Activated CD8-positive, alpha-beta memory T cell treated with anti-CD3 and anti-CD28 coated beads for 1 hour (primary cell): Measurements from ENCODE around the gene TWNK.
A peak's percentile ranks its signal among the peaks of the same experiment; 100 is the strongest.

Source experiments
- DNase-seq, 2 donors: peaks; one replicate each; pipeline ENCODE4 v3.0.0-alpha.2; 2020; ENCODE audit warnings: low read depth in 1 of 2; ENCODE audit errors: extremely low read depth in 1 of 2

TWNK gene

GRCh38 chr10:101007915-101008822 is 20.8 kb downstream of the TWNK start:
- DNase-seq = no peak

DNA sequence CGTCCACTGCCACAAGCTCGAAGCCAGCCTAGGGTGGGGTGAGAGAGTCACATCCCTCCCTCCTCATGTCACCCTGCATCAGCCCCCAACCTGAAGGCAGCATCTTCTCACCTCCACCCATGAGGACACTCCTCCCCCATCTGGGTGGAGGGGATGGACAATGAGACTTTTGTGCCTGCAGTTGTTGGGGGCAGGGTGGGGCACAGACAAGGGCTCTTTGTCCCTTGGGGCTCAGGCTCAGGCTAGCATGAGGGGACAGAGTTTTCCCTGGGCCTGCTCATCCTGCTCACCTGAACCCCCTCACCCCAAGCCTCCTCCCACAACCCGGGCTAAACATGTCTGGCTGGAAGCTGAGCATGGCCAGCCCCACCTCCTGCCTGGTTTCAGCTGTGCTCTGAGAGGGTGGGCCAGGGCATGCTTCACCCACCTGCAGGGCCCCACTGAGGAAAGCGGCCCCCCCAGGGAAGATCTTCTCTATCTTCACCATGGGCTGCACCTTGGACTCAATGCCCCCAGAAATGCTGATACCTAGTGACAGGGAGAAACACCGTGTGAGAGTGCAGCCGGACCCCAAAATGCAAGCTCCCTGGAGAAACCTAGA is 21.6 kb downstream of the TWNK start:
- no peak for DNase-seq

GRCh38 chr10:101010329-101010728 is 23.0 kb downstream of the TWNK start:
- no peak for DNase-seq

- no peak for DNase-seq
These were observed 24.4 kb downstream of the TWNK start for GRCh38 chr10:101011517-101012423.

DNA sequence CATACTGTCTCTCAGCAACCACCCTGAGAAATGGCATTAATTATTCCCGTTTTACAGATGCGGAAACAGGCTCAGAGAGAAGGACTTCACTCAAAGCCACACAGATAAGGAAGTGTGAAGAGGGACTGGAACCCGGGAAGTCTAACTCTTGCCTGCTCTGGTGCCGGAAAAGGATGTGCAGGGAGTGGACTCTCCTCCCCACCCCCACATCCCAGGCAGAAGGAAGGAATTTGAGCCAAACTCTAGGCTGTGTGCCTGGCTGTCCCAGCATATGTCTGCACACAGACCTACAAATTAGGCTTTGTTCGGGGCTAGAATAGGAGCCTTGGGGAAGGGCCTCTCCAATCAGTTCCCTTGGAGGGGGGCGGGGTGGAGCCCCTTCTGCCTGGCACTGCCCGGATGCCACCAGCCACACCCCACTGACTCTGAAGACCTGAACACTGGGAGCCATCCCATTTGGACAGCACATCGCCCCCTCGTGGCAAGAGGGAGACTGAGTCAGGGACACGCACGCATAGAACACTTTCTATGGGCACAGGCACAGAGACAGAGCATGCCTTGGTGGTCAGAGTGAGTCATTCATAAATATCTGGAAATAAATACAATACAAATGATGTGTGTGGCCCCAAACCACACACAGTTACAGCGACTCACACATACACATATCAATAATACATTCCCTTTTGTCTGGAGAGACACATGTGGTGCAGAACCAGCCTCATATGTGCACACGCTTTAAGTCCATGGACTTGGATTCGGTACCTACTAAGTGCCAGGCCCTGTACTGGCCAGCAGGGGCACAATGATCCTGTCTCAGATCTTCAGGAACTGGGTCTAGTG is 25.4 kb downstream of the TWNK start:
- peak in 1 of 2 donors; percentile 60 for DNase-seq

DNA sequence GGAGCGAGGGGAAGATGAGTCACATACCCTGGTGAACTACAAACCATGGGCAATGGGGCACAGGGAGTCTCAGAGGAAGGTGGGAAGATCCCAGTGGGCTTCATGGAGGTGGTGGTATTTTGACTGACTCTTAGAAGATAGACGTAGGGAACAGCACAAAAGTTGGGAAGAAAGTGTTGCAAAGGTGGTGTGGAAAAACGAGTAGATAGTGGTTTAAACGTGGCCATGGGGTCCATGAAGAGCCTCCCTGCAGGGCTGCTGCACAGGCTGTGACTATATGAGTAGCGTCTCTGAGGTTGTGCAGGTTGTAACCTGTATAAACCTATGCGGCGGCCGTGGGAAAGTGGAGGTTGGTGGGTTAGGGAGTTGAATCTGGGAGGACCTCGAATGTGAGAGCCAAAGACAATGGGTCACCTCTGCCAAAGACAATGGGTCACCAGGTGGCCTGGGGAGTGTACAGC is 26.1 kb downstream of the TWNK start:
- no peak for DNase-seq

- peak in 1 of 2 donors; percentile 69 for DNase-seq
These were observed 27.0 kb downstream of the TWNK start for GRCh38 chr10:101014230-101014884.

DNA sequence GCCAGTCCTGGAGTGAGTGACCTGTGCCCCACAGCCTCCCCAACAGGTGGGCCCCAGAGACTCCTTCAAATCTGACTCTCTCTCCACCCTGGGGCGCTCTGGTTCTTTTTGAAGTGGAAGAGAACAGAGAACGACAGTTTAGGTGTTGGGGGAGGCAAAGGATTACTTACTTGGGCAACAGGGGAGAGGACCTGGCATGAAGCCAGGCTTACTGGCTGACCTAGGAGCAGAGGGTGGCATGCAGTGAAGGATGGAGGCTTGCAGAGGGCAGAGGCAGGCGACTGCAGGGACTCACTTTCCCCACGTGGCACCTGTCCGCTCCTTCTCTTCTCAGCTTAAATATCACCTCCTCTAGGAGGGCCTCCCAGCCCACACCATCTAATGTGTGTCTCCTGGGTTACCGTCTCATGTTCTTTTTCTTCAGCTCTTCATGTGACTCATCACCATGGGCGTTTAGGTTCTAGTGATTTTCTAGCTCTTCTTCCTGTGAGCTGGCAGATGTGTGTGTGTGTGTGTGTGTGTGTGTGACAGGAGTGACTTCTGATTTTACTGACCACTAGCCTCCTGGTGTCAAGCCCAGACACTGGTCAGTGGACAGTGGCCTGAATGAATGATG is 27.7 kb downstream of the TWNK start:
- no peak for DNase-seq

- DNase-seq = no peak
These were observed 28.2 kb downstream of the TWNK start for GRCh38 chr10:101015582-101015973.

DNA sequence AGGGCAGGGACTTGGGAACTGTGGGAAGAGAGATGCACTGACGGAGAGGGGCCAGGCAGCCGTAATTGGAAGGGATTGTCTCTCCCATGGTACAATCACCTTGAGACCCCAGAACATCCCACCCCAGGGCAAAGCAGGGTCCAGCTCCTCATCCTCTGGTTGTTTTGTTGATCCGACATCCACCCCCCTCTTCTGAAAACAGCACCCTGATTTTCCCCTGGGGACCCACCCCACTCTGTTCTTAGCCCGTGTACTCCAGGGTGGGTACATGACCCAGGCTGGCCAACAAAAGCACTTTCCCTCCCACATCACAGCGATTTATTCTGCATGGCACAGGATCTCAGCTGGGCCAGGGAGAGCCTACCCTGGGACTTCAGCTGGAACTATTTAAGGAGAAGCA is 29.5 kb downstream of the TWNK start:
- DNase-seq = no peak

DNA sequence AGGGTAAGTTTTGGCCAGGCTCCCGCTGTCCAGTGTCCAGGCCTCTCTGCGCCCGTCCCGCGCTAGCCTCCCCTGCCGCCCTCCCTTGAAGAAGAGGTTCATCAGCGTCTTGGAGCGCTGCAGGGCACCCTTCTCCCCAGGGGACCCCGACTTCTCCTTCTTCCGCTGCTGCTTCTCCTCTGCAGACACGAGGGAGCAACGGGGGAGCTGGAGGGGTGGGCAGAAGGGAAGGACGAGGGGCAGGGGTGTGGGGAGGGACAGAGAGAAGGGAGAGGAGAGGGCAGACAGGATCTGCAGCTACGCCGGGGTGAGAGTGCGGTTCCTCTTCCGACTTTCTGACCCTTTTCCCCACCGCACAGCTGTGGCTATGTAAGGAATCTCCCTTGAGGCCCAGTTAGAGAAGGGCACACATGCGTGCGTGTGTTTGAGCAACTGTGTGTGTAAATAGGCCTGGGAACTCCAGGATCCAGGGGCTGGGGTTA is 30.8 kb downstream of the TWNK start:
- no peak for DNase-seq

- DNase-seq = peak in 1 of 2 donors; percentile 65
These were observed 31.5 kb downstream of the TWNK start for GRCh38 chr10:101018600-101019439.

- DNase-seq = no peak
These were observed 32.0 kb downstream of the TWNK start for GRCh38 chr10:101019440-101019703.

GRCh38 chr10:101020427-101021075 is 33.2 kb downstream of the TWNK start:
- no peak for DNase-seq

GRCh38 chr10:101021239-101021638 is 33.9 kb downstream of the TWNK start:
- no peak for DNase-seq

DNA sequence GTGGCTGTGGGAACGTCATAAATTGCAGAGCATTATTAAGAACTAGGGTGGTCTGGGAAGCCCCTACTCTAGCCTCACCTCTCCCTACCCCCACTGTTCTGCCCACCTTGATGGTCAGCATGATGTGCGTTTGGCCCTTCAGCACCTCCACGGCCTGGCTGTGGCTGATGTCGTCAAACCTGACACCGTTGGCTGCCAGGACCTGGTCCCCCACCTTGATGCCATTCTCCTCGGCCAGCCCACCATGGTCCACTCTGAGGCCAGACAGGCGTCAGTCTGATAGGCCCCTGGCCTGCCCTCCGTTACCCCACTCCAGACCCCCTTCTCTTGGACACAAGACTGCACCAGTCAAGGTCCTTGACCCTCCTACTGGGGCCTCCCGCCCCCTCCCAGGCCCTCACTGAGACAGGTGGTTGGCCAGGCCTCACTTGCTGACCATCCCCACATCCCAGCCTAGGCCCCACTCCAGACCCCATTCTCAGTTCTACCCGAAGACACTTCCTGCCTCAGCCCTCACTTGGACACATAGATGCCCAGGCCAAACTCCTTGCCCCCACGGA is 34.4 kb downstream of the TWNK start:
- no peak for DNase-seq

- DNase-seq = no peak
These were observed 35.8 kb downstream of the TWNK start for GRCh38 chr10:101022967-101023705.
